ENCODE data around the gene CTSZ.
"Not testable (repeated sequence)": the region's sequence is repeated elsewhere in the genome, so short reads cannot be mapped to it uniquely, and the experiment has no call there.

CTSZ gene

DNA sequence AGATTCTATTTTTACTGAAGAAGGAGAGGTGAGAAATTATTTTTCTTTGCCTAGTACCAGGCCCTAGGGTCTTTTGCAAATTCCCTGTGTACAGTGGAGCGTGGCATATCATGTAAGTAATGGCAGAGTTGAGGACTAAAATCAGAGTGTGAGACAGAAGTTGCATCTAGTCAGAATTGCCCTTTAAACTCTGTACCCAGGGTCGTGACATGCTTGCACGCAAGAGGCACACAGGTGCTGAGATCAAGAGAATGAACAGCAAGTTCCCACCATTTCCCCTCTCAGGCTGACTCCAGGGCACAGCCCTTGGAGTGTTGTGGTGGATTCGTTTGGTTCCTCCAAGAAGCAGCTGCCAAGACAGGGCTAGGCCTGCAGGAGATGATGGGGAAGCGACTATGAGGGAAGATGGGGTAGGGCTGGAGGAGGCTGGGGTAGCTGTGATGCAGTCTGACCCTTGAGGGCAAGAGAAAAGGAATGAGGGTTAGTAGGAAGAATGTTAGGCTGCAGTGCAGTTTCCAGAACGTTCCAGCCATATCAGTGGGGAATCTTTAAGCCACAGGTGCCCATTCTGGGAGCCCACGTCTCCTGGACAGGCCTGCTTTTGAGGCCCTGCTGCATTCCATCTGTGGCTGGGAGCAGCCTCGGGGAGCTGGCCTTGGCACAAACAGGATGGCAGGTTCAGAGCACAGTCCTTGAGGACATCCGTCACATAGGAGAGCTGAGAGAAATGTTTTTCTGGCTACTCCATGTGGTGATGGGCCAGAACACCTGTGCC, 19.1 kb downstream of the CTSZ start:
- no peak for DNase-seq (ENCODE audit: extremely low read depth, low read depth)
- TF ChIP-seq, protein P1, sequence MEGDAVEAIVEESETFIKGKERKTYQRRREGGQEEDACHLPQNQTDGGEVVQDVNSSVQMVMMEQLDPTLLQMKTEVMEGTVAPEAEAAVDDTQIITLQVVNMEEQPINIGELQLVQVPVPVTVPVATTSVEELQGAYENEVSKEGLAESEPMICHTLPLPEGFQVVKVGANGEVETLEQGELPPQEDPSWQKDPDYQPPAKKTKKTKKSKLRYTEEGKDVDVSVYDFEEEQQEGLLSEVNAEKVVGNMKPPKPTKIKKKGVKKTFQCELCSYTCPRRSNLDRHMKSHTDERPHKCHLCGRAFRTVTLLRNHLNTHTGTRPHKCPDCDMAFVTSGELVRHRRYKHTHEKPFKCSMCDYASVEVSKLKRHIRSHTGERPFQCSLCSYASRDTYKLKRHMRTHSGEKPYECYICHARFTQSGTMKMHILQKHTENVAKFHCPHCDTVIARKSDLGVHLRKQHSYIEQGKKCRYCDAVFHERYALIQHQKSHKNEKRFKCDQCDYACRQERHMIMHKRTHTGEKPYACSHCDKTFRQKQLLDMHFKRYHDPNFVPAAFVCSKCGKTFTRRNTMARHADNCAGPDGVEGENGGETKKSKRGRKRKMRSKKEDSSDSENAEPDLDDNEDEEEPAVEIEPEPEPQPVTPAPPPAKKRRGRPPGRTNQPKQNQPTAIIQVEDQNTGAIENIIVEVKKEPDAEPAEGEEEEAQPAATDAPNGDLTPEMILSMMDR (IDR thresholded peaks at IDR 0.05; ENCODE audit: low read depth, low read length), result no peak

DNA sequence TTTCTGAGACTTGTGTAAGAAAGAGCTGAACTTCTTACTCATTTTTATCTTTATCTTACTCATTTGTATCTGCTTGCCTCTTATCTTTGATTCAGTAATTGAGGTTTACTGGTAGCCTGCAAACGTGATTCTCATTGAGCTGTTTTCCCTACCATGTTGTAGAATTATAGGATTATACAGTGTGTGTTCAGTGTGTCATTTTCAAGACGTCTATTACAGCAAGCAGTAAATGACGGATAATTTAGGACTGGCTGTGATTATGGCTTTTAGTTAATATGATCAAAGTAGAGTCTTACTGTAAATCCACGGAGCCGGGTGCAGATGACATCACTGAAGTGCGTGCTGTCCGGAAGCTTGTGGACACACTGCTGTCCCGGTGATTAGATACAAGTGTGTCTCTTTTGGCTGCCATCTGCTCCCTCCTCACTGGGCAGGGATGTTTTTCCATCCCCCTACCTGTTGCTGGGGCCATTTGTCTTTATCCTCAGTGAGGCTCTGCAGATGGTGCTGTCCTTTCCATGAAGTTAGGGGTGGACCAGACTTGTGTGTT, 20.0 kb downstream of the CTSZ start:
- TF ChIP-seq, protein P1 (IDR thresholded peaks at IDR 0.05; ENCODE audit: low read depth, low read length), result no peak
- DNase-seq (ENCODE audit: extremely low read depth, low read depth), result no peak

DNA sequence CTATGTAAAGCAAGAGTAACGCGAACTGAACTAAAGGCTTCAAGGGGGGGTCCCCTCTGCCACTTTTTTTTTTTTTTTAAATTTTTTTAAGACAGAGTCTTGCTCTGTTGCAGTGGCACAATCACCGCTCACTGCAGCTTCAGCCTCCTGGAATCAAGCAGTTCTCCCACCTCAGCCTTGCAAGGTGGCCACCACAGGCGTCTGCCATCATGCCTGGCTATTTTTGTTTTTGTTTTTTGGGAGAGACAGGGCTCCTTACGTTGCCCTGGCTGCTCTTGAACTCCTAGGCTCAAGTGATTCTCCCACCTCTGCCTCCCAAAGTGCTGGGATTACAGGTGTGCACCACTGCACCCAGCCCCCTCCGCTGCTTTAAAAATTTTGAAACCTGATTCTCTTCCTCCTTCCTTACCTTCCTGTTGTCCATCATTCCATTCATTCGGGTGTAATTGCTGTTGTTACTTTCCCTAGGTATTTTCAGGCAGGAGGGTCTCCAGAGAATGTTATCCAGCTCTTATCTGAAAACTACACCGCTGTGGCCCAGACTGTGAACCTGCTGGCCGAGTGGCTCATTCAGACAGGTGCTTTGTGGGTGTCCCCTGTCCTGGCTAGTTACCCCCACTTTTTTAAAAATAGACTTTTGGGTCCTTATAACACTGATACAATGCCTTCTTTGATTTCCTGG, 20.6 kb downstream of the CTSZ start:
- TF ChIP-seq, protein P1 (IDR thresholded peaks at IDR 0.05; ENCODE audit: low read depth, low read length), result no peak
- DNase-seq (ENCODE audit: extremely low read depth, low read depth), result no peak

DNA sequence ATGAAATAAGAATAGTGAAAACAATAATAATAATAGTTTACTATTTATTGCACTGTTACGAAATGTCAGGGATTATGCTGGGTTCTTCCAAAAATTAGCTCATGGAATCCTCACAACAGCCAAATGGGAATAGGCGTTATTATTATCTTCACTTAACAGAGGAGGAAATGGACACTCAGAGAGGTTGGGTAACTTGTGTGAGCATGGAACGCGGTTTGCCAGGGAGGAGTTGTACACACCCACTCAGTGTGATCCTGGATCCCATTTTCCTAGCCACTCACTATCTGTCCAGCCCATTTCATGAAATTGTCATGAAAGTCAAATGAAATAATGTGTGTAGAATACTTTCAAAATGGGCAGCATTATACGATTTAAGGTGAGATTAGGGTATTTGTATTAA, 21.4 kb downstream of the CTSZ start:
- TF ChIP-seq, protein P1 (IDR thresholded peaks at IDR 0.05; ENCODE audit: low read depth, low read length), result no peak
- no peak for DNase-seq (ENCODE audit: extremely low read depth, low read depth)

DNA sequence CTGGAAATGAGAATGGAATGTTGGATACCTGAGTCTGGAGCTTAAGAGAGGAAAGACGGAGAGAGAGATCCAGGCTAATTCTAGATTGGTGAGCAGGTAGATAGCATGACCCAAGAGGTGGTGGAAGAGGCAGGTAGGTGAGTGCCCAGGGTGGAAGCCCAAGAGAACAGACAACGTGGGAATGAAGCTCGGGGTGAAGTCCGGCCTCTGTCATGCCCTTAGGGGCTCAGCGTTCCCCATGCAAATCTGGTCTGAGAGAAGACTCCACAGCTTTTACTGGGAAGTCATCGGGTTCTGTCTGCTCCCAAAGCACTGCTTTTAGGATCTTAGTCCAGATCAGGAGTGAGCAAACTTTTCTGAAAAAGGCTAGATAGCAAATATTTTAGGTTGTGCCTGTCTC, 22.4 kb downstream of the CTSZ start:
- TF ChIP-seq, protein P1 (IDR thresholded peaks at IDR 0.05; ENCODE audit: low read depth, low read length), result no peak

DNA sequence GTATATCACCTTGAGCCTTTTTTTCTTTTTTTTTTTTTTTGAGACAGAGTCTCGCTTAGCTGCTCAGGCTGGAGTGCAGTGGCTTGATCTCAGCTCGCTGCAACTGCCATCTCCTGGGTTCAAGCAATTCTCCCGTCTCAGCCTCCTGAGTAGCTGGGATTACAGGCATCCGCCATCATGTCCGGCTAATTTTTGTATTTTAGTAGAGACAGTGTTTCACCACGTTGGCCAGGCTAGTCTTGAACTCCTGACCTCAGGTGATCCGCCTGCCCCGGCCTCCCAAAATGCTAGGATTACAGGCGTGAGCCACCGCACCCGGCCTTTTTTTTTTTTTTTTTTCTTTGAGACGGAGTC, 24.0 kb downstream of the CTSZ start:
- DNase-seq (ENCODE audit: extremely low read depth, low read depth), result not testable (repeated sequence)

More for the DNA sequence above, 22.4 kb downstream of the CTSZ start:
- no peak for DNase-seq (ENCODE audit: extremely low read depth, low read depth)

DNA sequence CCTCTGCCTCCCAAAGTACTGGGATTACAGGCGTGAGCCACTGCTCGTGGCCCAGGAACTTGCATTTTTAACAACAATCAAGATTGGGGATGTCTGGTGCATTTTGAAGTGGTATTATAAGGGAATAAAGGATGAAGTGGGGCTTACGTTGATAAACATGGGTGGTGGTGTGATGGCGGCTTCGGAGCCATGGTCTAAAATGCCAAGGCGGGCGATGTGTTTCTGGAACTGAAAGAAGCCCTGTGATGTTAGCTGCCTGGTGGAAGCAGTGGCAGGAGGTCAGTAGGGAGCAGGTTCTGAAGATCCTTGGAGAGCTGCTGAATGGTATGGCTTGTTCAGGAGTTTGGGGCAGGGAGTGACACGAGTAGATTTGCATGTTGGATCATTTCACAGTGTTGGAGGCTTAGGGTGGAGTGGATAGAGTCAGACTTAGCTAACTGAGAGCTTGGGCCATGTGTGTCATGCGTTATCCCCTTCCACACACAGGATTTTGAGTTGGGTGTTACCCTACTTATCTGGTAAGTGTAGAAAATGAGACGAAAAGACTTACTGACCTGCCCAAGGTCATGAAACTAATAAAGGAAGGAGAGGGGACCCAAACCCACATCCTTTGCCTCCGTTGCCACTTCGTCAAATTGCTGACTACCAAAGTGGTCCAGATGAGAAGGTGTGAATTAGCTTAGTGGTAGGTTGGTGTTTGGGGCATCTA, 24.5 kb downstream of the CTSZ start:
- DNase-seq (ENCODE audit: extremely low read depth, low read depth), result no peak
- TF ChIP-seq, protein P1 (IDR thresholded peaks at IDR 0.05; ENCODE audit: low read depth, low read length), result no peak
